ENCODE measurements around the gene LRP6. TPM values are rescaled to one million over a fixed set of nuclear protein-coding genes. Genes with fewer than 3 reads are reported as not detected.

LRP6 gene
- total RNA-seq, 1 donor from 2014 or later, result 56.2 TPM

GRCh38 chr12:12178559-12178958 lies 88.3 kb downstream of the LRP6 start:
- TF ChIP-seq, protein P1, sequence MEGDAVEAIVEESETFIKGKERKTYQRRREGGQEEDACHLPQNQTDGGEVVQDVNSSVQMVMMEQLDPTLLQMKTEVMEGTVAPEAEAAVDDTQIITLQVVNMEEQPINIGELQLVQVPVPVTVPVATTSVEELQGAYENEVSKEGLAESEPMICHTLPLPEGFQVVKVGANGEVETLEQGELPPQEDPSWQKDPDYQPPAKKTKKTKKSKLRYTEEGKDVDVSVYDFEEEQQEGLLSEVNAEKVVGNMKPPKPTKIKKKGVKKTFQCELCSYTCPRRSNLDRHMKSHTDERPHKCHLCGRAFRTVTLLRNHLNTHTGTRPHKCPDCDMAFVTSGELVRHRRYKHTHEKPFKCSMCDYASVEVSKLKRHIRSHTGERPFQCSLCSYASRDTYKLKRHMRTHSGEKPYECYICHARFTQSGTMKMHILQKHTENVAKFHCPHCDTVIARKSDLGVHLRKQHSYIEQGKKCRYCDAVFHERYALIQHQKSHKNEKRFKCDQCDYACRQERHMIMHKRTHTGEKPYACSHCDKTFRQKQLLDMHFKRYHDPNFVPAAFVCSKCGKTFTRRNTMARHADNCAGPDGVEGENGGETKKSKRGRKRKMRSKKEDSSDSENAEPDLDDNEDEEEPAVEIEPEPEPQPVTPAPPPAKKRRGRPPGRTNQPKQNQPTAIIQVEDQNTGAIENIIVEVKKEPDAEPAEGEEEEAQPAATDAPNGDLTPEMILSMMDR (conservative IDR thresholded peaks at IDR 0.05), result no peak

DNA sequence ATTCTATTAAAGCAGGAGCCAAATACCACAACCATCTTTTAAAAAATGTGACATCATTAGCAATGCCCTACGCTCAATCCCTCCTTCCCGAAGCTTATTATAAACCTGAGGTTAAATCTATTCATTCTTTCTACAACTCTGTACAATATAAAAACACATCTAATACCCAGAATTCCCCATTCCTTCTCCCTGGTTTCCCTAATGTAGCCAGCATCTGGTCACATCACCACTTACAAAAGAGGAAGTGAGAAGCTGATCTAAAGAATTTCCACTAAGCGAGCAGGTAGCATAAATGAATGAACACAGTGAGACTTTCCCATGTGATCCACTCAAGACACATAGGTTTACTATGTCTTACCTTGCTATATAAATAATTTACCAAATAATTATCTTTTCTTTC lies 90.4 kb downstream of the LRP6 start:
- no peak for DNase-seq (ENCODE audit: low read depth, low spot score)
- Mint-ChIP-seq H3K9me3 (no peaks in the 10 kb centered on the region), H3K4me3 (no peak overlapping the region), H3K4me1 (peaks cover 3% of the 10 kb centered on the region), H3K27ac (ENCODE audit: unreplicated experiment) (no peak overlapping the region), H3K36me3 (ENCODE audit: low read depth) (peaks cover 14% of the 10 kb centered on the region), H3K27me3 (ENCODE audit: low read depth) (no peaks in the 10 kb centered on the region)
- TF ChIP-seq, protein P1 (conservative IDR thresholded peaks at IDR 0.05), result no peak

More at GRCh38 chr12:12178559-12178958, 88.3 kb downstream of the LRP6 start:
- H3K9me3 Mint-ChIP-seq, result no peaks in the 10 kb centered on the region
- no peaks in the 10 kb centered on the region for H3K27me3 Mint-ChIP-seq (ENCODE audit: low read depth)
- peaks cover 20% of the 10 kb centered on the region for H3K4me1 Mint-ChIP-seq
- no peak for DNase-seq (ENCODE audit: low read depth, low spot score)
- H3K27ac Mint-ChIP-seq (ENCODE audit: unreplicated experiment), result no peak overlapping the region
- H3K4me3 Mint-ChIP-seq, result no peak overlapping the region
- H3K36me3 Mint-ChIP-seq (ENCODE audit: low read depth), result peaks cover 11% of the 10 kb centered on the region

DNA sequence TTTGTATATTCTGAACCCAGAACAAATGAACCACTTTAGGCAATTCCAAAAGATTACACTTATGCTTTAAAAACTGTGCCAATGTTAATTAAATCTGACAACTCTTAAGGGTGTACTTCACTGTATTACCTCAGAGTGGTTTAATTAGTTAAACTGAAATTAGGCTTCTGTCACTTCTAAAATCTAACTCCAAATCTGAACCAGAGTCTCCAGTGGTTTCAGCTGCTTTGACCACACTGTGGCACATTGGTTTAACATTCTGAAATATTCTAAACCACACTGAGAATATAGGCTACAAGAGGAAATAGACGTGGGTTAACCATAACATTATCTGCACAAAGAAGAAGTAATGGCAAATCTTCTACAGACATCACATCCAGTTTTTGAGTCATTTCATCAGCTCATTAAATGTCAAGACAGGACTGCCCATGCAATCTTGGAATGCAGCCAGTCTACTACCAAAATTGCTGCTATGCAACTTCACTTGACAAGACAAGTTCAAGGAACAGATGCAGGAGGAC lies 94.8 kb downstream of the LRP6 start:
- TF ChIP-seq, protein P1 (conservative IDR thresholded peaks at IDR 0.05), result no peak
- Mint-ChIP-seq H3K4me3 (no peak overlapping the region), H3K27me3 (ENCODE audit: low read depth) (no peaks in the 10 kb centered on the region), H3K9me3 (no peaks in the 10 kb centered on the region), H3K27ac (ENCODE audit: unreplicated experiment) (no peak overlapping the region), H3K4me1 (peaks cover 8% of the 10 kb centered on the region), H3K36me3 (ENCODE audit: low read depth) (peaks cover 4% of the 10 kb centered on the region)
- DNase-seq (ENCODE audit: low read depth, low spot score), result no peak

GRCh38 chr12:12167847-12168246 lies 99.0 kb downstream of the LRP6 start:
- Mint-ChIP-seq H3K4me1 (peaks cover 24% of the 10 kb centered on the region), H3K27me3 (ENCODE audit: low read depth) (no peaks in the 10 kb centered on the region), H3K27ac (ENCODE audit: unreplicated experiment) (no peak overlapping the region), H3K9me3 (no peaks in the 10 kb centered on the region), H3K36me3 (ENCODE audit: low read depth) (peaks cover 6% of the 10 kb centered on the region), H3K4me3 (no peak overlapping the region)
- DNase-seq (ENCODE audit: low read depth, low spot score), result no peak
- TF ChIP-seq, protein P1 (conservative IDR thresholded peaks at IDR 0.05), result no peak

DNA sequence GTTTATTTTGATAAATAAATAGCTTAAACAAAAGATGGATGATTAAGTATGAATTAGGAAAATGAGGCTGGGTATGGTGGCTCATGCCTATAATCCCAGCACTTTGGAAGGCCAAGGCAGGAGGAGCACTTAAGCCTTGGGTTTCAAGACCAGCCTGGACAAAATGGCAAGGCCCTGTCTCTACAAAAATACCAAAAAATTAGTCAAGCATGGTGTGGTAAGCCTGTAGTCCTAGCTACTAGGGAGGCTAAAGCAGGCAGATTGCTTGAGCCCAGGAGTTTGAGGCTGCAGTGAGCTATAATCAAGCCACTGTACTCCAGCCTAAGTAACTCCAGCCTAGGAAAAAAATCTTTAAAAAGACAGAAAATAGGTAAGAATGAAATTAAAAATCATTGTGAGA lies 100.1 kb downstream of the LRP6 start:
- peaks cover 24% of the 10 kb centered on the region for H3K4me1 Mint-ChIP-seq
- TF ChIP-seq, protein P1 (conservative IDR thresholded peaks at IDR 0.05), result no peak

More for the DNA sequence above, 100.1 kb downstream of the LRP6 start:
- no peak for DNase-seq (ENCODE audit: low read depth, low spot score)
- H3K36me3 Mint-ChIP-seq (ENCODE audit: low read depth), result peaks cover 9% of the 10 kb centered on the region
- H3K4me3 Mint-ChIP-seq, result no peak overlapping the region
- H3K9me3 Mint-ChIP-seq, result no peaks in the 10 kb centered on the region
- no peak overlapping the region for H3K27ac Mint-ChIP-seq (ENCODE audit: unreplicated experiment)
- no peaks in the 10 kb centered on the region for H3K27me3 Mint-ChIP-seq (ENCODE audit: low read depth)
